OCI-LY1 (cell line): ENCODE measurements around the gene UBAC1.

Experiments
- H2AFZ ChIP-seq: fragments of 200-600 bp; sonication (generic), shearing (Covaris generic); 2 replicates; pipeline ENCODE4 v1.6.0; 2014; ENCODE audit warnings: antibody characterized with exemption, mild to moderate bottlenecking, low read length
- H3F3A ChIP-seq: fragments of 200-600 bp; sonication (generic), shearing (Covaris generic); 2 replicates; pipeline ENCODE4 v1.6.0; 2014; ENCODE audit warnings: mild to moderate bottlenecking, antibody characterized with exemption, low read length, moderate library complexity; ENCODE audit not compliant: insufficient read depth
- H3K27ac ChIP-seq: fragments of 200-600 bp; sonication (generic); 2 replicates; pipeline ENCODE4 v1.5.1; 2014; ENCODE audit warnings: low read length, mixed run types, mild to moderate bottlenecking, low read depth; ENCODE audit not compliant: poor library complexity, severe bottlenecking
- H3K27me3 ChIP-seq: fragments of 200-600 bp; sonication (generic); 2 replicates; pipeline ENCODE4 v1.6.0; 2014; ENCODE audit warnings: antibody characterized with exemption, mild to moderate bottlenecking, low read length, moderate library complexity; ENCODE audit not compliant: insufficient read depth
- H3K36me3 ChIP-seq: fragments of 200-600 bp; sonication (generic); 2 replicates; pipeline ENCODE4 v1.6.1; 2014; ENCODE audit warnings: mild to moderate bottlenecking, antibody characterized with exemption, low read length, moderate library complexity, mixed read lengths; ENCODE audit not compliant: insufficient read depth
- H3K4me1 ChIP-seq: fragments of 200-600 bp; sonication (generic); 2 replicates; pipeline ENCODE4 v1.5.1; 2014; ENCODE audit warnings: mild to moderate bottlenecking, low read length, moderate library complexity; ENCODE audit not compliant: insufficient read depth, severe bottlenecking
- H3K4me2 ChIP-seq: fragments of 200-600 bp; sonication (generic), shearing (Covaris generic); 2 replicates; pipeline ENCODE4 v1.6.1; 2014; ENCODE audit warnings: low read length
- H3K4me3 ChIP-seq: fragments of 200-600 bp; sonication (generic); 2 replicates; pipeline ENCODE4 v1.5.1; 2014; ENCODE audit warnings: low read length, low read depth, mild to moderate bottlenecking, mixed read lengths; ENCODE audit not compliant: poor library complexity, severe bottlenecking
- H3K79me2 ChIP-seq: fragments of 200-600 bp; shearing (Covaris generic); 2 replicates; pipeline ENCODE4 v1.6.1; 2016; ENCODE audit warnings: mixed run types, low read length, mixed read lengths; ENCODE audit not compliant: insufficient read depth
- H3K9ac ChIP-seq: fragments of 200-600 bp; sonication (generic), shearing (Covaris generic); 2 replicates; pipeline ENCODE4 v1.6.1; 2014; ENCODE audit warnings: mild to moderate bottlenecking, low read length, mixed read lengths
- H3K9me2 ChIP-seq: fragments of 200-600 bp; sonication (generic), shearing (Covaris generic); 2 replicates; pipeline ENCODE4 v1.6.1; 2014; ENCODE audit warnings: low read depth, mild to moderate bottlenecking, low read length, mixed read lengths
- H3K9me3 ChIP-seq: fragments of 200-600 bp; shearing (Covaris generic); 2 replicates; pipeline ENCODE4 v1.6.1; 2014; ENCODE audit warnings: low read length, mixed read lengths
- H4K20me1 ChIP-seq: fragments of 200-600 bp; sonication (generic), shearing (Covaris generic); 2 replicates; pipeline ENCODE4 v1.6.0; 2016; ENCODE audit warnings: mild to moderate bottlenecking, low read length; ENCODE audit not compliant: insufficient read depth
- CTCF ChIP-seq: fragments of 200-600 bp; sonication (generic), shearing (Covaris generic); IDR thresholded peaks from 2 replicates; pipeline ENCODE4 v1.5.1; 2017; ENCODE audit warnings: mild to moderate bottlenecking, antibody characterized with exemption, low read length, moderate library complexity, mixed read lengths
- EZH2 ChIP-seq: fragments of 200-600 bp; sonication (generic), shearing (Covaris generic); IDR thresholded peaks from 2 replicates; pipeline ENCODE4 v1.8.0; 2017; ENCODE audit warnings: borderline replicate concordance, mixed run types, mild to moderate bottlenecking, antibody characterized with exemption, low read length, moderate library complexity, mixed read lengths

Gene UBAC1

GRCh38 chr9:135903786-135904520 is 57.2 kb downstream of the UBAC1 start:
- no peaks in the 10 kb centered on the region for H3K9me2 ChIP-seq
- H3K79me2 ChIP-seq: 0 out of 2 replicates have a peak, but pooled peaks cover 2% of the 10 kb centered on the region
- H3F3A ChIP-seq: no peaks in the 10 kb centered on the region; the same call in 1 of the 2 replicates
- H4K20me1 ChIP-seq: no peaks in the 10 kb centered on the region
- peaks cover 20% of the 10 kb centered on the region; the same call in 1 of the 2 replicates for H3K36me3 ChIP-seq
- TF ChIP-seq CTCF: no peak
- no peak for TF ChIP-seq EZH2
- H2AFZ ChIP-seq: no peak overlapping the region
- no peak overlapping the region for H3K4me2 ChIP-seq
- H3K9me3 ChIP-seq: peaks cover 5% of the 10 kb centered on the region; the same call in 1 of the 2 replicates
- no peak overlapping the region for H3K27ac ChIP-seq
- peaks cover 30% of the 10 kb centered on the region for H3K4me1 ChIP-seq
- no peak overlapping the region for H3K9ac ChIP-seq
- no peaks in the 10 kb centered on the region for H3K27me3 ChIP-seq
- H3K4me3 ChIP-seq: no peak overlapping the region

- no peak overlapping the region for H2AFZ ChIP-seq
- H3K36me3 ChIP-seq: peaks cover 15% of the 10 kb centered on the region; the same call in 1 of the 2 replicates
- no peak overlapping the region for H3K27ac ChIP-seq
- no peaks in the 10 kb centered on the region; the same call in 1 of the 2 replicates for H3F3A ChIP-seq
- 0 out of 2 replicates have a peak, but pooled peaks cover 2% of the 10 kb centered on the region for H3K9me3 ChIP-seq
- 0 out of 2 replicates have a peak, but pooled peaks cover 2% of the 10 kb centered on the region for H3K79me2 ChIP-seq
- H3K9ac ChIP-seq: no peak overlapping the region
- H3K4me2 ChIP-seq: no peak overlapping the region
- H3K9me2 ChIP-seq: no peaks in the 10 kb centered on the region
- no peaks in the 10 kb centered on the region for H3K27me3 ChIP-seq
- peaks cover 24% of the 10 kb centered on the region for H3K4me1 ChIP-seq
- no peak overlapping the region for H3K4me3 ChIP-seq
- TF ChIP-seq CTCF (no peak), EZH2 (no peak)
- H4K20me1 ChIP-seq: no peaks in the 10 kb centered on the region
Measured at GRCh38 chr9:135903358-135903656, 57.9 kb downstream of the UBAC1 start.

GRCh38 chr9:135902655-135903357 is 58.4 kb downstream of the UBAC1 start:
- Histone ChIP-seq H3K79me2 (0 out of 2 replicates have a peak, but pooled peaks cover 2% of the 10 kb centered on the region), H4K20me1 (no peaks in the 10 kb centered on the region), H3K4me2 (no peak overlapping the region), H2AFZ (no peak overlapping the region), H3K27ac (no peak overlapping the region), H3K27me3 (no peaks in the 10 kb centered on the region), H3K9ac (no peak overlapping the region), H3K9me3 (0 out of 2 replicates have a peak, but pooled peaks cover 2% of the 10 kb centered on the region), H3K4me3 (no peak overlapping the region), H3K4me1 (peaks cover 19% of the 10 kb centered on the region), H3K9me2 (no peaks in the 10 kb centered on the region), H3K36me3 (peaks cover 15% of the 10 kb centered on the region; the same call in 1 of the 2 replicates), H3F3A (no peaks in the 10 kb centered on the region; the same call in 1 of the 2 replicates)
- TF ChIP-seq EZH2 (no peak), CTCF (no peak)
